GM13976 (cell line): ENCODE measurements around the gene EMILIN2.
"Not testable (repeated sequence)": the region's sequence is repeated elsewhere in the genome, so short reads cannot be mapped to it uniquely, and the experiment has no call there.

Experiments used
- DNase-seq: peaks from one replicate; pipeline ENCODE4 v3.0.0; 2012; ENCODE audit warnings: low spot score
- CTCF ChIP-seq: IDR thresholded peaks from 2 replicates; pipeline ENCODE4 v1.5.1; 2012; ENCODE audit warnings: borderline replicate concordance, mild to moderate bottlenecking; ENCODE audit not compliant: insufficient read depth; ENCODE audit errors: extremely low read depth, missing control alignments, control extremely low read depth
- in situ Hi-C: fragments of 300-500 bp; cut with MboI; formaldehyde crosslinking; loops from one replicate; pipeline ENCODE4 v1.12.0; 2022; ENCODE audit warnings: low sequenced_read_pairs, mixed read lengths, inconsistent platforms; ENCODE audit not compliant: unreplicated experiment

Gene EMILIN2

GRCh38 chr18:2846636-2847316, at the start of gene EMILIN2:
EMILIN2 (plus strand) TSS chr18:2847006; CDS start chr18:2847189, 183 bp downstream.
- peak; percentile 83 for DNase-seq
- in situ Hi-C loops: no loop called here
- no peak for TF ChIP-seq CTCF

GRCh38 chr18:2797951-2798350, 48.9 kb upstream of the EMILIN2 start:
- in situ Hi-C loops: no loop called here
- TF ChIP-seq CTCF: no peak

GRCh38 chr18:2799369-2799768, 47.4 kb upstream of the EMILIN2 start:
- in situ Hi-C loops: no loop called here
- no peak for TF ChIP-seq CTCF
- no peak for DNase-seq

More at GRCh38 chr18:2797951-2798350, 48.9 kb upstream of the EMILIN2 start:
- DNase-seq: peak; percentile 31

- TF ChIP-seq CTCF: no peak
- DNase-seq: no peak
- in situ Hi-C loops: no loop called here
Observed at GRCh38 chr18:2805970-2806943, 40.5 kb upstream of the EMILIN2 start.

- DNase-seq, in situ Hi-C loops: not testable (repeated sequence)
Observed at GRCh38 chr18:2808640-2809039, 38.2 kb upstream of the EMILIN2 start.

GRCh38 chr18:2809666-2810183, 37.1 kb upstream of the EMILIN2 start:
- in situ Hi-C loops, DNase-seq: not testable (repeated sequence)

GRCh38 chr18:2811416-2811815, 35.4 kb upstream of the EMILIN2 start:
- in situ Hi-C loops: no loop called here
- no peak for DNase-seq
- TF ChIP-seq CTCF: no peak
